IPS-18c (cell line): ENCODE data around the gene TLE2.
A peak's percentile ranks its signal among the peaks of the same experiment; 100 is the strongest.
"Not testable (repeated sequence)": the region's sequence is repeated elsewhere in the genome, so short reads cannot be mapped to it uniquely, and the experiment has no call there.

Experiments
- H3K4me3 ChIP-seq: 2 replicates; pipeline ENCODE4 v1.7.0; 2013; ENCODE audit warnings: low read depth, mild to moderate bottlenecking, low read length, moderate library complexity; ENCODE audit not compliant: insufficient read depth
- H3K9me3 ChIP-seq: one replicate; pipeline ENCODE4 v1.6.1; 2013; ENCODE audit warnings: mild to moderate bottlenecking, low read length, moderate library complexity; ENCODE audit not compliant: control insufficient read depth, insufficient read depth

The TLE2 gene

GRCh38 chr19:2981898-2982297 is 47.2 kb downstream of the TLE2 start:
- H3K9me3 ChIP-seq, result peaks cover under 1% of the 10 kb centered on the region

GRCh38 chr19:2978772-2979171 is 50.3 kb downstream of the TLE2 start:
- Histone ChIP-seq H3K9me3 (no peaks in the 10 kb centered on the region), H3K4me3 (no peak overlapping the region)

More at GRCh38 chr19:2981898-2982297, 47.2 kb downstream of the TLE2 start:
- no peak overlapping the region for H3K4me3 ChIP-seq

DNA sequence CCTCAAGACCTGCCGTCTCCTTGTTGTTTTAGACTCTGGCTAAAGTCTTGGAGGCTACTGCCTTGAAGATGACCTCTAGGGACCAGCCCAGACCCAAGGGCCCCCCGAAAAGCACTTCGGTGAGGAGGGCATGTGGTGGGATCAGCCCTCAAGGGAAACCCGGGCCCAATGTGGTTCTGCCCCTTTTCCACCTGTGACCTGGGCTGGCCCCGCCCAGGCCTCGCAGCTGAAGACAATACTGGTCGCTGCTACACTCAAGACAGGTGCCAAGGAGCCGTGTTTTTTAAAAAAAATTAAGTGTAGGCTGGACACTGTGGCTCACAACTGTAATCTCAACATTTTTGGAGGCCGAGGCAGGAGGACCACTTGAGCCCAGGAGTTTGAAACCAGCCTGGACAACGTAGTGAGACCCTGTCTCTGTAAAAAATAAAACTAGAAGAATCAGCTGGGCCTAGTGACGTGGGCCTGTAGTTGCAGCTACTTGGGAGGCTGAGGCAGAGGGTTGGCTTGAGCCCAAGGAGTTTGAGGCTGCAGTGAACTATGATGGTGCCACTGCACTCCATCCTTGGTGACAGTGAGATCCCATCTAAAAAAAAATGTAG is 50.8 kb downstream of the TLE2 start:
- no peaks in the 10 kb centered on the region for H3K9me3 ChIP-seq
- peak overlapping the region; percentile 34 for H3K4me3 ChIP-seq

- peak overlapping the region; percentile 34 for H3K4me3 ChIP-seq
Measured at GRCh38 chr19:2977746-2978138, 51.3 kb downstream of the TLE2 start.

GRCh38 chr19:2977001-2977745 is 51.9 kb downstream of the TLE2 start, which contains the start of gene TLE6:
TSS of gene TLE6 (plus strand) at chr19:2977564. CDS start at chr19:2978234, 670 bp downstream.
- H3K4me3 ChIP-seq, result peak within 1 kb of the TSS; percentile 55
- no peaks in the 10 kb centered on the region for H3K9me3 ChIP-seq

More at GRCh38 chr19:2977746-2978138, 51.3 kb downstream of the TLE2 start:
- no peaks in the 10 kb centered on the region for H3K9me3 ChIP-seq

DNA sequence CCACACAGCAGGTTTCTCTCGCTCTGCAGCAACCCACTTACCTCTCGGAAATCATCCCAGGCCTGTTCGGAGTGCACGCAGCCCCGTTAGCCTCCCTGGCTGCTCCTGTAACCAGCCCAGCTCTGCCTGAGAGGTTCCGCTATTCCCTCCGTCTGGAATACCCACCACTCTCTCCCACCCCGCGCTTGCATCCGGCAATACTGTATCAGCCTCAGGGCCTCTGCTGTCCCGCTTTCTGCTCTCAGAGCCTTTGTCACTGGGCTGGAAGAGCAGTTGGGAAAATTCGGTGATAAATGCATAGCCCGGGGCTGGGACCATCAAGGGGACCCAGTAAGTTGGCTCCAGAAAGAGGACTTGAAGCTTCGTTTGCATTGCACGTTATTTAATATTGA is 52.5 kb downstream of the TLE2 start:
- peak overlapping the region; percentile 55; the same call in 1 of the 2 replicates for H3K4me3 ChIP-seq
- no peaks in the 10 kb centered on the region for H3K9me3 ChIP-seq

GRCh38 chr19:2974342-2975041 is 54.6 kb downstream of the TLE2 start:
- H3K4me3 ChIP-seq, result no peak overlapping the region

DNA sequence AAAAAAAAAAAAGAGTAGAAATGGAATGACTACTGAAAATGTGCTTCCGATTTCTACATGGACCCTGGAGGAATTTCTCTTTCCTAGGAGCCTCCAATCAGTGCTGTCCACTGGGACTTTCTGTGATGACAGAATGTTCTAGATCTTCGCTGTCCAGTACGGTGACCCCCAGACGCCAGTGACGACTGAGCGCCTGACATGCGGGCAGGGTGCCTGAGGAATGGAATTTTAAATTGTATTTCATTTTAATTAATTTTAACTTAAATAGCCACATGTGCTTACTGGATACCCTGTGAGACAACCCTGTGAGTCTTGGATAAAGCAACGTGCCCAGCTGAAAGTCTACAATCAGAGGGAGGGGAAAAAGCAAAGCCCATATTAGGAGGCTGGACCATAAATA is 55.9 kb downstream of the TLE2 start:
- no peaks in the 10 kb centered on the region for H3K9me3 ChIP-seq
- H3K4me3 ChIP-seq, result no peak overlapping the region

More at GRCh38 chr19:2974342-2975041, 54.6 kb downstream of the TLE2 start:
- H3K9me3 ChIP-seq, result no peaks in the 10 kb centered on the region

- Histone ChIP-seq H3K9me3 (no peaks in the 10 kb centered on the region), H3K4me3 (no peak overlapping the region)
Measured at GRCh38 chr19:2970201-2970835, 58.8 kb downstream of the TLE2 start.

DNA sequence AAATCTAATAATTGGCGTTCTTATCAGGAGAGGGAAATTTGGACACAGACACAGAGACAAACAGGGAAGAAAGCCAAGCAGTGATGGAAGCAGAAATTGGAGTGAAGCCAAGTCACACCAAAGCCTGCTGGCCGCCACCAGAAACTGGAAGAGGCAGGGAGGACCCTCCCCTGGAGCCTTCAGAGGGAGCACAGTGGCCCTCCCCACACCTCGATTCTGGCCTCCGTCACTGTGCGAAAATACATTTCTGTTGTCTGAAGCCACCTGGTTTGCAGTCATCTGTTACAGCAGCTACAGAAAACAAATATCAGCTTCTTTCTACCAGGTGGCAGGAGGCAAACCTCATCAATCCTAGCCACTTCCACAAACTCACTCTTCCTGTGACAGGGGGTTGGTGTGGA is 60.0 kb downstream of the TLE2 start:
- no peaks in the 10 kb centered on the region for H3K9me3 ChIP-seq
- H3K4me3 ChIP-seq, result no peak overlapping the region

DNA sequence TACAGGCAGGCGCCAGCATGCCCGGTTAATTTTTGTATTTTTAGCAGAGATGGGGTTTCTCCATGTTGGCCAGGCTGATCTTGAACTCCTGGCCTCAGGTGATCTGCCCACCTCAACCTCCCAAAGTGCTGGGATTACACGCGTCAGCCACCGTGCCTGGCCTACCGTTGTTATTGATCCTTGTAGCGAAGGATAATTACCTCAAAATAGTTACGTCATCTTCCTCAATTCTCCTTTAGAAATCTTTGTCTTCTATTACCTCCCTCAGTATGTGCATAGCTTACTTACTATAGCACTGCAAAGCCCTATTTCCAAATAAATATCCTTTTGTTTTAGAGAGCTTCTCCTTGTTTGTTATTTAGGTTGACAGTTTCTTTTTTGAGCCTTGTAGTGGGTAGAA is 61.1 kb downstream of the TLE2 start:
- H3K4me3 ChIP-seq, result no peak overlapping the region
- H3K9me3 ChIP-seq, result no peaks in the 10 kb centered on the region

- Histone ChIP-seq H3K9me3 (no peaks in the 10 kb centered on the region), H3K4me3 (no peak overlapping the region)
Measured at GRCh38 chr19:2964874-2965273, 64.2 kb downstream of the TLE2 start.

DNA sequence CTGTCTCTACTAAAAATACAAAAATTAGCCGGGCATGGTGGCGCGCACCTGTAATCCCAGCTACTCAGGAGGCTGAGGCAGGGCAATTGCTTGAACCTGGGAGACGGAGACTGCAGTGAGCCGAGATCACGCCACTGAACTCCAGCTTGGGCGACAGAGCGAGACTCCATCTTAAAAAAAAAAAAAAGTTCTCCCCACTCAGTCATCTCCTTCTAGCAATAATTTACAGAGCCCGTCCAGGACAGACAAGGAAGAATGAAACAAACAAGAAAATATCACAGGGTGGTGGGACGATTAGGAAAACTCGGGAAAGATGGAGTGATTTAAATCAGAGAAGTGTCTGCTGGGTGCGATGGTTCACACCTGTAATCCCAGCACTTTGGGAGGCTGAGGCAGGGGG is 65.4 kb downstream of the TLE2 start:
- H3K9me3 ChIP-seq, H3K4me3 ChIP-seq: not testable (repeated sequence)

GRCh38 chr19:2963122-2963521 is 66.0 kb downstream of the TLE2 start:
- no peaks in the 10 kb centered on the region for H3K9me3 ChIP-seq
- no peak overlapping the region for H3K4me3 ChIP-seq

GRCh38 chr19:2962018-2962670 is 66.9 kb downstream of the TLE2 start:
- no peak overlapping the region for H3K4me3 ChIP-seq
- no peaks in the 10 kb centered on the region for H3K9me3 ChIP-seq

DNA sequence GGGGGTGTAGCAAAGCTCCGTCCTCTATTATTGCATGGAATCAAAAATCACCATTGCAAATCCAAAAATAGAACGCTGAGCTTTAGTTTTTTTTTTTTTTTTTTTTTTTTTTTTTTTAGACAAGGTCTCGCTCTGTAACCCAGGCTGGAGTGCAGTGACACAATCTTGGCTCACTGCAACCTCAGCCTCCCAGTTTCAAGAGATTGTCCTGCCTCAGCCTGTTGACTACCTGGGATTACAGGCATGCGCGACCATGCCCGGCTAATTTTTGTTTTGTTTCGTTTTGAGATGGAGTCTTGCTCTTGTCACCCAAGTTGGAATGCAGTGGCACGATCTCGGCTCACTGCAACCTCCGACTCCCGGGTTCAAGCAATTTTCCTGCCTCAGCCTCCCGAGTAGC is 69.0 kb downstream of the TLE2 start:
- Histone ChIP-seq H3K9me3 (no peaks in the 10 kb centered on the region), H3K4me3 (no peak overlapping the region)

- H3K4me3 ChIP-seq, result no peak overlapping the region
- H3K9me3 ChIP-seq, result no peaks in the 10 kb centered on the region
Measured at GRCh38 chr19:2957160-2957559, 71.9 kb downstream of the TLE2 start.
